NCI-H2081 treated with DMSO at 0.1 percent for 48 hours (cell line): ENCODE measurements around the gene RPL18A.
A peak's percentile ranks its signal among the peaks of the same experiment; 100 is the strongest.

Experiments used
- DNase-seq: peaks from one replicate; lab custom pipeline; 2025; lab: John Stamatoyannopoulos, UW

The RPL18A gene

DNA sequence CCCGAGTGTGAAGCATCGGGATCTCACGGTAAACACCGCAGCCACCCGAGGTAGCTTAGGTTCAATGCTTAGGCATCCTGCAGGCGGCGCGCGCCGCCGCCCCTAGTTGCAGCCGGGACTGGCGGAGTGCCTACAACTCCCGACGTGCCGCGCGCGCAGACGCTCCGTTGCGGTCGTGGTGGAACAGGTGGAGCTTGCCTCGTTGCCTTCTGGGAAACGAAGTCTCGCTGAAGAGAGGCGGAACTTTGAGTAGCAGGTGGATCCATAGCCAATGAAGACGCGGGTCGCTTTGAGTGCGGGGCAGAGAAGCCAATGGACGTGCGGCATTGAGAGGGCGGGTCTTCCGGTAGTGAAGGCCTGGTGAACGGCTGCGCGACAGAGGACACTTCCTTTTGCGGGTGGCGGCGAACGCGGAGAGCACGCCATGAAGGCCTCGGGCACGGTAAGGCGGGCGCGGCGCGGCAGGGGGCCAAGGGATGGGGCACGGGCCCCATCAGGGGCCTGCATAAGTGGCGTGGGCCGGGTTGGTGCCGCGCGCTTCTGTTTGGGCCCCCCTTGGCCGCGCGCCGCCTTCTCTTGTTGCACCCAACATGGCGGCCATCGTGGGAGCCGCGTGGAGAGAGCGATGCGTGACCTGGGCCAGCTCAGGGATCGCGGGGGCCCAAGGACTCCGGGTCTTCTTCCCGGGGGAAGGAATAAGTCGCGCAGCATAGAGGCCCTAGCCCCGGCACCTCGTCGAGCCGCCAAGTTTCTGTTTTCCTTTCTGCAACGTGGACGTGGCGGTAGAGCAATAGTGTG lies at the start of gene RPL18A:
RPL18A (plus strand) TSS at position 378 of the 798 bp plus-strand sequence; CDS start at position 425, 47 bp downstream.
- DNase-seq, result peak; percentile 98

DNA sequence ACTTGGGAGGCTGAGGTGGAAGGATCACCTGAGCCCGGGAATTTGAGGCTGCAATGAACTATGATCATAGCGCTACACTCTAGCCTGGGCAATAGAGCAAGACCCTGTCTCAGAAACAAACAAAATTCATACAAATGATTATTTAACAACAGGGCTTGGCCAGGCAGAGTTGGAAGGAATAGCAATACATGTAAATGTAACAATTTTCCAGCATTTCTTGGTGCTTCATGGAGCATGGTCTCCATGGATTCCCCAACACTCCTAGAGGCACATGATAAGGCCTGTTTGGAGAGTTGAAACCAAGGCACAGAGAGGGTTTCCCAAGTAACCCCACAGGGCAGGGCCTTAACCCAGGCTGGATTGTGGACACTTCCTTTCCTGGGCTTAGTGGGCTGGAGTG lies 48.6 kb upstream of the RPL18A start:
- no peak for DNase-seq

DNA sequence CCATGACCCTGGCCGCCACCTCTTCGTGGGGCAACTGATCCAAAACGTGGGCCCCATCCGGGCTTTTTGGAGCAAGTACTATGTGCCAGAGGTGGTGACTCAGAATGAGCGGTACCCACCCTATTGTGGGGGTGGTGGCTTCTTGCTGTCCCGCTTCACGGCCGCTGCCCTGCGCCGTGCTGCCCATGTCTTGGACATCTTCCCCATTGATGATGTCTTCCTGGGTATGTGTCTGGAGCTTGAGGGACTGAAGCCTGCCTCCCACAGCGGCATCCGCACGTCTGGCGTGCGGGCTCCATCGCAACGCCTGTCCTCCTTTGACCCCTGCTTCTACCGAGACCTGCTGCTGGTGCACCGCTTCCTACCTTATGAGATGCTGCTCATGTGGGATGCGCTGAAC lies 48.0 kb upstream of the RPL18A start:
- no peak for DNase-seq

DNA sequence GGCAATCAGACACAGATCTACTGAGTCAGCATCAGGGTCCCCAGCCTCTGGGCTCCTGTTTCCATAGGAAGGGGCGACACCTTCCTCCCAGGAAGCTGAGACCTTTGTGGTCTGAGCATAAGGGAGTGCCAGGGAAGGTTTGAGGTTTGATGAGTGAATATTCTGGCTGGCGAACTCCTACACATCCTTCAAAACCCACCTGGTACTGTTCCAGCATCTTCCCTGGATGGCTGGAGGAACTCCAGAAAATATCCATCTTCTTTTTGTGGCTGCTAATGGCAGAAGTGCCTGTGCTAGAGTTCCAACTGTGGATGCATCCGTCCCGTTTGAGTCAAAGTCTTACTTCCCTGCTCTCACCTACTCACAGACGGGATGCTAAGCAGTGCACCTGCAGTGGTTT lies 47.6 kb upstream of the RPL18A start:
- no peak for DNase-seq

DNA sequence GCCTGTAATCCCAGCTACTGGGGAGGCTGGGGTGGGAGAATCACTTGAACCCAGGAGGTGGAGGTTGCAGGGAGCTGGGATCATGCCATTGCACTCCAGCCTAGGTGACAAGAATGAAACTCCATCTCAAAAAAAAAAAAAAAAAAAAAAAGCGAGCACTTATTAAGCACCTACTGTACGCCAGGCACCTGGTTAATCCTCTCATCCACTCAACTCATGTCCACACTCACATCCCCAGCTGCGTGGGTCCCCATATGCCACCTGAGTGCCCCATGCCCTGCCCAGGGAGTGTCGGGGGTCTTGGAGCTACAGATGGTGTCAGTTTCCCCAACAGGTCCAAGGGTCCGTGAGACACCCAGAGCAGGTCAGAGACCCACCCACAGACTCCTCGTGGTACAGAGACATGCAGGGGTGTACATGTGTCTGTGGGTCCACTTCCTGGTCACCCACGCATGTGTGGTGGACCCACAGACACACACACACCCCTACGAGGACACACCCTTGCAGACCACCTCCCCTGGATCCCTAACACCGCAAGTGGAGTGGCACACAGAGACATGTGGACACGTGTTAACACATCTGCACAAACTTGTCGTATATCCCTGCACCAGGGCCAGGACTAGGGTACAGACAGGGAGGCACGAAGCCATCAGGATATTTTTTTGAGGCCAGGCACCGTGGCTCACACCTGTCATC lies 41.9 kb upstream of the RPL18A start:
- no peak for DNase-seq

DNA sequence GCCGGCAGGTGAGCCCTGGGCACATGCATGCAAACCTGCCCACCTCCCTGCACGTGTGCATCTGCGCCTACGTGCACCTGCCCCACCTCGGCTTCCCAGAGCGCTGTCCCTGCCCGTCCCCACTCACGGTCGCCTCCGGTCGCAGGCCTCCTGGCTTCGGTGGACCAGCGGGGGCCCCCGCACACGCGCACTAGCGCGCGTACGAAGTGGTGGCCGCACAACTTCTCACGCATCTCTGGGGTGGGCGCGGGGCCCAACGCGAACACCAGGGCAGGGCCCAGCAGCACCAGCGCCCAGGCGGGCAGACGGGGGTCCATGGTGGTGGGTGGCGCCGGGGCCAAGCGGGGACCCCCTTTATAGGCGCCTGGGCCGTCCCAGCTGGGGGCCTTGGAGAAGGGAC lies 38.5 kb upstream of the RPL18A start, which contains the start of gene INSL3:
INSL3 (minus strand) TSS at position 330 of the 400 bp plus-strand sequence; CDS start at position 317, 13 bp downstream.
- no peak for DNase-seq

DNA sequence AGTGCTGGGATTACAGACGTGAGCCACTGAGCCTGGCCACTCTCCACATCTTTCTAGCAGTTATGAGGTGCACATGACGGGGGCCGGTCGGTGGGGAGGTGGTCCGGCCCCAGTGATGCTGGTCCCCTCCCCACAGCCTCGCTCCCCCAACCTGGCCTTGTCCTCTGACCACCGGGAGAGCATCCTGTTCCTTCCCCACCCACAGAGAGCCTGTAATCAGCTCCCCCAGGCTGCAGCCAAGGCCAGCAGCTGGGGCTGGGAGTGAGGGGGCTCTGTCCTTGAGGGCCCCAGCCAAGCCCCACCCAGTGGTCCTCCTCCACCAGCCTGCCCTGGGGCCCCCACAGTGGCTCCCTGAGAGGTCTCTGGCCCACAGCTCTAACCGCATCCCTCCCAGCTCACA lies 35.4 kb upstream of the RPL18A start:
- no peak for DNase-seq

DNA sequence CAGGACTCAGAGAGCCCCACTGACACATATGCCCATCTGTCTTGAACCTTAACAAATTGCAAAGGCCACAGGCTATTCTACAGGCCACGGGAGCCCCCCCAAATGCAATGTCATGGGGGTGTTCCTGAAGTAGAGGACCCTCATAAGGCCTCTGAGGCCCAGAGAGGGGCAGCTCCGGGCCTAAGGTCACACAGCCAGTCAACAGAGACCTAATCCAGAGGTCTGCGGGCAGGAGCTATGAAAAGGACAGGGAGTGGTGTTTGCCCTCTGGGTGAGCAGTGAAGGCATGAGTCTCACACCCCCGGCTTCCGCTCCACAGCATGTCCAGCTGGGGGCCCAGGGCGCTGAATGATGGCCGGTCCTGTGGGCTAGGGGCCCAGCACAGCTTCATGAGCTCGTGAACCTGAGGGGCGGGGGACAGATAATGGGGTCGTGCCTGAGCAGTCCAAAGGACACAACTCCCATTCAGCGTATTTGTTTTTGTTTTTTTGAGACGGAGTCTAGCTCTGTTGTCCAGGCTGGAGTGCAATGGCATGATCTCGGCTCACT lies 33.1 kb upstream of the RPL18A start:
- no peak for DNase-seq

DNA sequence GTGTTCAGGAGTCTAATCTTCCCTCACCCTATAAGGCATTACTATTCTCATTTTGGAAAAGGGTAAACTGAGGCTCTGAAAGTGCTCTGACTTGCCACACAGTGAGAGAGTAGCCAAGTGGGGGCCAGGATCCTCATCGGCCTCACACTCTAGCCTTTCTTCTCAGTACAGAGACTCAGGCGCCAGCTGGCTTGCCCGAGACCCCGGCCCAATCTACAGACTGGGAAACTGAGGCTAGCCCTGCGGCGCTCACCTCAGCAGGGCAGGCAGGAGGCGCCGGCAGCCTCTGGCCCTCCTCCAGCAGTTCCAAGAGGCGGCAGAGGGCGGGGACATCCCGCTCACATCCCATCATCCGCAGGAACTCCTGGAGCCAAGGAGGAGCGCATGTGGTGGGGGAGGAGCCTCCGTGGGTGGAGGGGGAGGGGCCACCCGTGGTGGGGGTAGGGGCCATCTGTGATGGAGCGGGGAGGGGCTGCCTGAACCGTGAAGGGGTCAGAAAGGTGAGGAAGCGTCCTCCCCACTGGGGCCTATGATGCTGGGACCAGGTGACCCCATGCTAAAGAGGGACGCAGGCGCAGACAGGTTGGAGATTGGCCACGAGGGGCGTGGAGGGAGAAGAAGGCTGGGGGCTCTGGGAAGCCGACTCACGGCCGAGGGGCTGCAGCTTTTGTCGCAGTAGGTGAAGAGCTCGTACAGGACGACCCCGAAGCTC lies 29.7 kb upstream of the RPL18A start:
- DNase-seq, result no peak

DNA sequence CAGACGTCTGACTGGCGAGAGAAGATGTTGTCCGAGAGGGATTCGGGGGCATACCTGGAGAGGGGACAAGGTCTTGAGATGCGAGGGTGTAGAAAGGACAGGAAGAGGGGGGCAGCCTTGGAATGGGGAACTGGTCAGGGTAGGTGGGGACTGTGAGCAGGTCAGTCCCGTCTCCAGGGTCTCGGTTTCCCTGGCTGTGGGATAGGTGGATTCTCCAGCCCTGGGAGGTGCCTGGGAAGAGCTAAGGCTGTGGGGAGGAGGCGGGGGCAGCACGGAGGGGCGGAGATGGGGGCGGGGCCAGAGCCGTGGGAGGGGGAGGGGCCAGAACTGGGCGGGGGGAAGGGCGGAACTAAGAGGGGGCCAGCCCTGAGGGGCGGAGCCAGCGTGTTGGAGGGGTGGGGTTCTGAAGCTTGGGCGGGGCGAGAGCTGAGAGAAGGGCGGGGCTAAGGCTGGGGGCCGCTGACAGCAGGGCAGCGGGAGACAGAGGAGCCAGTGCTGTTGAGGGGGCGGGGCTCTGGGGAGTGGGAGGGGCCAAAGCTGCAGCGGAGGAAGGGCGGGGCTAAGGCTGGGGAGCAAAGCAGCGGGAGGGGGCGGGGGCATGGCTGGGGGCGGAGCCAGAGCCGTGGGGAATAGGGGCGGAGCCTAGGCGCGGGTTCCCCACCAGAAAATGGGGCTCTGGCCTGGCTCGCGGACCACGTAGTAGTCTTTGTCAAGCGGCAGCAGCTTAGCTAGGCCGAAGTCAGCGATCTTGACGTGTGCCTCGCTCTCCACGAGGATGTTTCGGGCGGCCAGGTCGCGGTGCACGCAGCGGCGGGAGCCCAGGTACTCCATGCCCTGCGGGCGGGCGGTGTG lies 28.9 kb upstream of the RPL18A start:
- no peak for DNase-seq

DNA sequence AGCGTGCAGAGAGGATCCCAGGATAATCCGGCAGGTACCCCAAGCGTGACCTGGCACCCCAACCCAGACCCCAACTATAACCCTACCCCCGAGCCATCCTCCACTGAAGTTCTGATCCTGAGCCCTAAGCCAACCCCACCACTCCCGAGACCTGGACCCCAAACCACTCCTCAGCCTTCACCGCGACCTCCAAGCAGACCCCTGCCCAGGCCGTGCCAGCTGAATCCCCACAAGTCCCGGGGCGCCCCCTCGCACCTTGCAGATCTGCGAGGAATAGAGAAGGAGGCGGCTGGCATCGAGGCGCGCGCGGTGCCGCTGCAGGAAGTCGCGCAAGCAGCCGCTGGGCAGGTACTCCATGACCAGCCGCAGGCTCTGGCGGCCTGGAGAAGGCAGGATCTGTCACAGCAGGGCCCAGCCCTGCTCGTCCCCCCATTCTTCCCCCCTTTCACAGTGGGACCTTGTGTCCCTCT lies 28.3 kb upstream of the RPL18A start:
- DNase-seq, result no peak

DNA sequence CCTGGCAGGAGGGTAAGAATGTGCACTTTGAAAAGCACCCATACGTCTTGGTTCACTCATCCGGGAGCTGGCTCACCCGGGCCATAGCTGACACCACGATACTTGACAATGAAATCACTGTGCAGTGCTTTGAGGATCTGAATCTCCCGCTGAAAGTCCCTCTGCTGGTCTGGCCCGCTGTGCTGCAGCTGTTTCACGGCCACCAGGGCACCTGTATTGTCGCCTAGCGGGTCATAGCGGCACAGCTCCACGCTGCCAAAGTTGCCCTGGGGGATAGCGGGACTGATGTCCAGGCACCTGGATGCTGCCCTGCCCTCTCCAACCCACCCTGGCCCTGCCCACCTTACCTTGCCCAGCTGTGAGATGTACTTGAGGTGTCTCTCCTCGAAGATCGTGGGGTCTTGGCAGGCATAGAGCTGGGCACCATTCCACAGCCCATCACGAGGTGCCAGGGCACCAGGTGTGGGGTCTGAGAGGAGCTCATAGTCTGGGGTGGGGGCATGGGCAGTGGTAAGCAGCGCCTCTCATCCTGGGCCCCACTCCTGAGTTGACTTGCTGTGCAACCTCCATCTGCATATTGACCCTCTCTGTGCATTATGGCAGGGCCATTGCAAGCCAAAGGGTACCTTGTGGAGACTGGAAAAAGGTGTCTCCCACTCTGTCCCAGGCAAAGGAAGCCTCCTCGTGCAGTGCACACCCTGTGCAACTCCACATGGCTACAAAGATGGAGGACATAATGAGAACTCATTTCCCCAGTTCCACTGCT lies 27.1 kb upstream of the RPL18A start:
- no peak for DNase-seq

DNA sequence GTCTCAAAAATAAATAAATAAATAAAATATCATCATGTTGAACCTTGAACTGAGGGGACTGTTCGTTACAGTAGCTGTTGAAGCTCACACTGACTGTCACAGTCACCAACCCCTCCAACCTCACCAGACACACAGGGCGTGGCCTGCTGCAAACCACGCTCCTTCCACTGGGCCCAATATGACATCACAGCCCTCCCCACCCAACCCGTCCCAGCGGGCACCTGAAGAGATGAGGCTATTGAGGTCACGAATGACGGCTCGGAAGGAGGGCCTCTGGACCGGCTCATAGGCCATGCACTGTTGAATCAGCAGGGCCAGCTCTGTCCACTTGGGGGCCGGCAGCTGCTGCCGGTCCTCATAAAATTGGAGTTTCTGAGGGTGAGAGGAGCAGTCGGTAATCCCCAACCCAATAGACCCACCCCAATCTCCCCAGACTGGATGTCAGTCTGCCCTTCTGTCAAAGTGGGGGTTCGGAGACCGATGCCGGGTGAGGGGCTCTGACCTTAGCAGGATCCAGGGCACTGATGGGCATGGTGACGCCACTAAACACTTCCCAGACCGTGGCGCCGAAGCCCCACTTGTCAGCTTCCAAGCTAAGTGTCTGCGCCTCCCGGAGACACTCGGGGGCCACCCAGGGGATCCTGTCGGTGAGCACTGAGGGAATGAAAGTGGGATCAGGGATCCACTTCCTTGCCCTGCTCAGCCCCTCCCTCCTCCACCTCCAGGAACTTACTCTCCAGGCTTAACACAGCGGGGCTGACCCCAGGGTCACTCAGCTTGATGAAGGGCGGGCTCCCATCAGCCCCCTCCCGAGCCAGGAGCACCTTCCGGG lies 25.1 kb upstream of the RPL18A start:
- DNase-seq, result no peak

DNA sequence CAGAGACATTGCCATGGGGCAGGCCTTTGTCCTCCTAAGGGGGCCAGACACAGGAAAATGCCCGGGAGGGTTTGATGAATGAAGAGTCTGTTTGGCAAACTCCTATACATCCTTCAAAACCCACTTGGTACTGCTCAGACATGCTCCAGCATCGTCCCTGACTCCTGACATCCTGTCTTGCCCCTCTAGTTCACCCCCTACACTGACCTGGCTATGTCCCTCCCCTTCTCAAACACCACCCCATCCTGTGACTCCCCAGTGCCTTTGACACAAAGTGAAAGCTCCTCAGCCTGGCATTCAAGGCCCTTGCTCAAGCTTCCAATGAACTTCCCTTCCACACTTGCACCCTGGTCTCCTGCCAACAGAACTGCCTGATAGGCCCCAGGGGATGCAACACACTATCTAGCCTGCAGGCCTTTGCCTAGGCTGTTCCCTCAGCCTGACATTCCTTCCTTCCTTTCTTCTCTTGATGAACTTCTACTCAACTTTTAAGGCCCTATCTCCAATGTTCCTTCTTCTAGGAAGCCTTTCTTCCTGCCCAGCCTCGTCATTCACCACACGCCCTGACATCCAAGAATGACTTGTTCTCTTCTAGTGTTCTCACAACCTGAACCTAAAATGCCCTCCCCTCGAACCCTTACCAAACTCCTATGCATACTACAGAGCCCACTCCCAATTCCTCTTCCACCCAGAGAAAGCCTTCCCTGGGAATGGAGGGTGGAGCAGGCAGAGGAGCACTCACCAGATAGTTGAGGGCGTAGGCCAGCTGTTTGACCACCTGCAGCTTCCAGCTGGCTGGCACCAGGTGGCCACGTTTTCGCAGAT lies 24.3 kb upstream of the RPL18A start:
- no peak for DNase-seq

DNA sequence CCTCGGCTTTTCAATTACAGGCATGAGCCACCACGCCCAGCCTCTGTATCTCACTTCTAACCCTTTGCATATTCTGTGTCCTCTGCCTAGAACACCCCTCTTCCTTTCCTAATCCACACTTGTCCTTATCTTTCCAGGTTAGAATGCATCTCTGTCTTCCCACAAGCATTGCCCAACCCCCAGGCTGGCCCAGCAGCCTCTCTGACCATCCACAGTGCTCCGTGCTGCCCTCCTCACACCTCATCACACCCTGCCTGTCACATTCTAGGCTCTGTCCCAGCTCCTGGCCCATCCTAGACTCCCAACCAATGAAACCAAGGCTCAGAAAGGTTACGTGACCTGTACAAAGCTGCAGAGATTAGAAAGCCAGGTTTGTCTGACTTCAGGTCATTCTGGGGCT lies 23.2 kb upstream of the RPL18A start:
- DNase-seq, result no peak

DNA sequence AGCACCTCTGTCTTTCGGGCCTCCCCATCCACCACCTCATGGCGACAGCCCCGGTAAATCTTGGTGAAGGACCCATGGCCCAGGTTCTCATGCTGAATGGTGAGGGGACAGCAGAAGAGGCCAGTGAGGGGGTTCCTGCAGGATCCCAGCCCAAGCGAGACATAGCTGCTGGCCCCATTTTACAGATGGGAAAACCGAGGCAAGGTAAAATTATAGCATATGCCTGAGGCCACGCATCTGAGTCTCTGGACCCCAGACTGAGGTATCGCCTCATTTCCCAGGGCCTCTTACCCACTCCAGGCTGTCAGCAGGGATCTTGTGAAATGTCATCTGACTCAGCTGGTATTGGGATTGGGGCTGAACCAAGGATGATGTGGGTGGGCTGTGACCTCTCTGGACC lies 21.7 kb upstream of the RPL18A start:
- no peak for DNase-seq

DNA sequence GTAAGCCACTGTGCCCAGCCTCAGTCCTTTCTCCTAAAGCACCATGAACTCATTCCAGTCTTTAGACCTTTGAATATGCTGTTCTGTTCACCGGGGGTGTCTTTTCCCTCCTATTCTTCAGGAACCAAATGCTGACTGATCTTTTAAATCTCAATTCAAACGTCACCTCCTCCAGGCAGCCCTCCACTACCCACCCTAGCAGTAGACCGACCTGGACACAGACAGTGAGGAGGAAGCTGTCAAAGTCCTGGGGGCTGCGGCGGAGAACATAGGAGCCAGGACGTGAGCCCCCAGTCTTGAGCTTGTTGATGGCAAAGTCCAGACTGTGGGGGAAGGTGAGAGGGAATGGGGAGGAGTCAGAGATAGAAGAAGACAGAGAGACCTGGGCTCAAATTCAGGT lies 19.7 kb upstream of the RPL18A start:
- DNase-seq, result no peak

DNA sequence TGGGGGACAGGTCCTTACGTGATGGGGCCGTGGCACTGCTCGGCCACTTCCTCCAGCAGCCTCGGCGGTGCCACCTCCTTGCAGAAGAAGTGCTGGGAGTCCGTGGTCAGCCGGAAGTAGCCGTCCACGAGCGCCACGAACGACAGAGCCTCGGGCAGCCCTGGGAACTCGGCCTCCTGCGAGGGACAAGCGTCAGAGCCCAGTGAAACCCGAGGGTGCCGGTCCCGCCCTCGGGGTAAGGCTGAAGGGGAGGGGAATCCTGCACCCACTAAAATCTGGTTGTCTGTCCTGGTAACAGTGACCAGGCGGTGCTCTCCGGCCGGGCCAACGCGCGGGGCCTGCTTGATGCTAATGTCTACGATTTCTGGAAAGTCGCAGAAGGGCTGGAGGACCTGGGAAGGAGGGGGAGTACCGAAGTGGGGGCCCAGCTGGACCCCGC lies 18.3 kb upstream of the RPL18A start:
- DNase-seq, result no peak
